H9 (cell line): Measurements from ENCODE around the gene PLAU. TPM values are rescaled to one million over a fixed set of nuclear protein-coding genes. Genes with fewer than 3 reads are reported as not detected.

Experiments used
- DNase-seq: peaks from one replicate; pipeline ENCODE4 v3.0.0-alpha.2; 2017
- H2AFZ ChIP-seq: one replicate; pipeline ENCODE4 v1.6.1; 2013; ENCODE audit warnings: mild to moderate bottlenecking, low read length, control low read depth, moderate library complexity
- H2AK5ac ChIP-seq: 2 replicates; pipeline ENCODE4 v1.6.1; 2013; ENCODE audit warnings: low read length, control low read depth, mixed read lengths; ENCODE audit not compliant: insufficient read length
- H2BK120ac ChIP-seq: one replicate; pipeline ENCODE4 v1.6.1; 2013; ENCODE audit warnings: low read depth, mild to moderate bottlenecking, low read length, control low read depth, inconsistent platforms; ENCODE audit not compliant: poor library complexity, severe bottlenecking
- H2BK12ac ChIP-seq: 2 replicates; pipeline ENCODE4 v1.6.1; 2013; ENCODE audit warnings: low read length, control low read depth, mixed read lengths, low read depth; ENCODE audit not compliant: insufficient read length
- H2BK15ac ChIP-seq: 2 replicates; pipeline ENCODE4 v1.6.1; 2013; ENCODE audit warnings: low read depth, low read length, control low read depth
- H2BK20ac ChIP-seq: one replicate; pipeline ENCODE4 v1.6.1; 2013; ENCODE audit warnings: low read depth, mild to moderate bottlenecking, low read length, control low read depth, inconsistent platforms; ENCODE audit not compliant: poor library complexity, severe bottlenecking
- H2BK5ac ChIP-seq: 2 replicates; pipeline ENCODE4 v1.6.1; 2013; ENCODE audit warnings: low read length, control low read depth, mixed read lengths; ENCODE audit not compliant: insufficient read length
- H3K14ac ChIP-seq: 2 replicates; pipeline ENCODE4 v1.6.1; 2013; ENCODE audit warnings: low read length, control low read depth; ENCODE audit not compliant: insufficient read depth
- H3K18ac ChIP-seq: 2 replicates; pipeline ENCODE4 v1.6.1; 2013; ENCODE audit warnings: low read depth, mild to moderate bottlenecking, mixed read lengths, low read length, control low read depth; ENCODE audit not compliant: insufficient read length
- H3K23ac ChIP-seq: 2 replicates; pipeline ENCODE4 v1.6.1; 2013; ENCODE audit warnings: low read length, control low read depth, mixed read lengths, low read depth; ENCODE audit not compliant: insufficient read length
- H3K23me2 ChIP-seq: 2 replicates; pipeline ENCODE4 v1.6.1; 2013; ENCODE audit warnings: low read depth, mild to moderate bottlenecking, mixed read lengths, low read length, control low read depth; ENCODE audit not compliant: insufficient read length, poor library complexity, severe bottlenecking
- H3K27ac ChIP-seq: 2 replicates; pipeline ENCODE4 v1.5.1; 2013; ENCODE audit warnings: low read length, control low read depth, mixed read lengths, low read depth; ENCODE audit not compliant: insufficient read length
- H3K27me3 ChIP-seq: 2 replicates; pipeline ENCODE4 v1.6.1; 2013; ENCODE audit warnings: low read length, control low read depth, inconsistent platforms; ENCODE audit not compliant: insufficient read depth
- H3K4ac ChIP-seq: 2 replicates; pipeline ENCODE4 v1.6.1; 2013; ENCODE audit warnings: low read depth, mild to moderate bottlenecking, control low read depth, inconsistent platforms, low read length, moderate library complexity
- H3K4me1 ChIP-seq: 2 replicates; pipeline ENCODE4 v1.6.1; 2013; ENCODE audit warnings: low read length, control low read depth, inconsistent platforms; ENCODE audit not compliant: insufficient read depth
- H3K4me2 ChIP-seq: 2 replicates; pipeline ENCODE4 v1.6.1; 2013; ENCODE audit warnings: low read length, control low read depth, mixed read lengths; ENCODE audit not compliant: insufficient read length, insufficient read depth
- H3K56ac ChIP-seq: 2 replicates; pipeline ENCODE4 v1.6.1; 2013; ENCODE audit warnings: low read depth, mild to moderate bottlenecking, mixed read lengths, low read length, control low read depth; ENCODE audit not compliant: insufficient read length
- H3K79me1 ChIP-seq: 2 replicates; pipeline ENCODE4 v1.6.1; 2013; ENCODE audit warnings: low read depth, mild to moderate bottlenecking, moderate library complexity, low read length, control low read depth, inconsistent platforms; ENCODE audit not compliant: insufficient read depth, poor library complexity, severe bottlenecking
- H3K79me2 ChIP-seq: 2 replicates; pipeline ENCODE4 v1.6.1; 2013; ENCODE audit warnings: low read length, control low read depth, inconsistent platforms; ENCODE audit not compliant: insufficient read depth
- H3K9ac ChIP-seq: 2 replicates; pipeline ENCODE4 v1.6.1; 2013; ENCODE audit warnings: low read length, control low read depth, mixed read lengths; ENCODE audit not compliant: insufficient read length; ENCODE audit errors: extremely low read depth
- H3K9me3 ChIP-seq: one replicate; pipeline ENCODE4 v1.6.1; 2013; ENCODE audit warnings: low read depth, low read length, inconsistent platforms; ENCODE audit not compliant: control insufficient read depth
- H3T11ph ChIP-seq: one replicate; pipeline ENCODE4 v1.6.1; 2013; ENCODE audit warnings: mild to moderate bottlenecking, low read length, control low read depth, inconsistent platforms
- H4K20me1 ChIP-seq: one replicate; pipeline ENCODE4 v1.6.1; 2013; ENCODE audit not compliant: control insufficient read depth, insufficient read length, insufficient read depth
- H4K5ac ChIP-seq: 2 replicates; pipeline ENCODE4 v1.6.1; 2013; ENCODE audit warnings: low read depth, mild to moderate bottlenecking, mixed read lengths, low read length, control low read depth; ENCODE audit not compliant: insufficient read length
- H4K8ac ChIP-seq: replicated peaks from 2 replicates; pipeline ENCODE4 v1.6.1; 2013; ENCODE audit warnings: low read length, control low read depth, mixed read lengths, low read depth; ENCODE audit not compliant: insufficient read length
- H4K91ac ChIP-seq: 2 replicates; pipeline ENCODE4 v1.6.1; 2013; ENCODE audit warnings: low read depth, mild to moderate bottlenecking, moderate library complexity, mixed read lengths, low read length, control low read depth; ENCODE audit not compliant: insufficient read length
- H3K27ac Mint-ChIP-seq, 3 experiments: 2 replicates in 2 of 3; 3 replicates in 1 of 3; pipeline ENCODE4 v1.8.0; 2020 to 2021; ENCODE audit warnings: mixed read lengths in 3 of 3, mild to moderate bottlenecking in 1 of 3, moderate library complexity in 1 of 3
- H3K27me3 Mint-ChIP-seq: 2 replicates; pipeline ENCODE4 v1.8.0; 2021; ENCODE audit warnings: low read depth, mild to moderate bottlenecking, moderate library complexity, mixed read lengths
- H3K36me3 Mint-ChIP-seq, 3 experiments: 2 replicates in 2 of 3; 3 replicates in 1 of 3; pipeline ENCODE4 v1.8.0; 2020 to 2021; ENCODE audit warnings: low read depth in 3 of 3, mixed read lengths in 3 of 3; ENCODE audit not compliant: insufficient read depth in 1 of 3
- H3K4me1 Mint-ChIP-seq, 2 experiments: 2 replicates each; pipeline ENCODE4 v1.8.0; 2020; ENCODE audit warnings: mixed read lengths in 2 of 2
- H3K4me3 Mint-ChIP-seq, 2 experiments: 2 replicates in 1 of 2; 3 replicates in 1 of 2; pipeline ENCODE4 v1.8.0; 2020 to 2021; ENCODE audit warnings: mild to moderate bottlenecking in 2 of 2, mixed read lengths in 2 of 2, moderate library complexity in 1 of 2
- H3K9me3 Mint-ChIP-seq, 2 experiments: 2 replicates in 1 of 2; 3 replicates in 1 of 2; pipeline ENCODE4 v1.8.0; 2020; ENCODE audit warnings: mild to moderate bottlenecking in 2 of 2, mixed read lengths in 2 of 2, moderate library complexity in 1 of 2
- WGBS: extraction: QIAGEN DNeasy Blood & Tissue Kit; methylation state at CpG from one replicate; pipeline ENCODE4 v1.1.7; 2013; ENCODE audit warnings: missing lambda C conversion rate, low lambda C conversion rate, mixed read lengths; ENCODE audit not compliant: insufficient read length; ENCODE audit errors: extremely low coverage; 5-methylcytosine and 5-hydroxymethylcytosine counted together
- total RNA-seq: library from RNA; stranded (reverse); gene quantifications from 2 replicates; pipeline ENCODE4 v1.2.1, GENCODE V29; 2021
- TF ChIP-seq, protein P1 (sequence below): fragments of 200-600 bp; sonication (generic); conservative IDR thresholded peaks from 3 replicates; pipeline ENCODE4 v1.8.0; 2021; ENCODE audit warnings: antibody characterized with exemption, mild to moderate bottlenecking

PLAU gene
- total RNA-seq, 1 experiment from 2014 or later: 15.0 TPM

GRCh38 chr10:73892310-73893030 is 18.5 kb upstream of the PLAU start:
- H2BK15ac ChIP-seq: no peak overlapping the region
- no peaks in the 10 kb centered on the region for H3K23me2 ChIP-seq
- H3K56ac ChIP-seq: no peak overlapping the region
- no peak overlapping the region for H2BK5ac ChIP-seq
- no peak overlapping the region for H2BK120ac ChIP-seq
- H3K4me3 Mint-ChIP-seq: no peak overlapping the region
- H3K9me3 Mint-ChIP-seq: peaks cover 0 to 3% of the 10 kb centered on the region in 2 experiments; a peak in 2 of 5 replicates
- no peak overlapping the region for H2BK20ac ChIP-seq
- H3T11ph ChIP-seq: no peak overlapping the region
- no peak for DNase-seq
- no peak overlapping the region for H3K4ac ChIP-seq
- H2AK5ac ChIP-seq: no peak overlapping the region
- peaks cover 4% of the 10 kb centered on the region for H3K27me3 Mint-ChIP-seq
- H3K23ac ChIP-seq: no peak overlapping the region
- no CpG with 5 or more reads among the region's 10 CpGs for WGBS
- no peak overlapping the region for H3K18ac ChIP-seq
- H3K79me1 ChIP-seq: no peaks in the 10 kb centered on the region
- no peak overlapping the region for H4K5ac ChIP-seq
- H3K14ac ChIP-seq: no peak overlapping the region
- H3K9me3 ChIP-seq: no peaks in the 10 kb centered on the region
- no peaks in the 10 kb centered on the region for H4K20me1 ChIP-seq
- peaks cover 0 to 12% of the 10 kb centered on the region in 2 experiments; a peak in 2 of 4 replicates for H3K4me1 Mint-ChIP-seq
- H3K79me2 ChIP-seq: no peaks in the 10 kb centered on the region
- H3K4me1 ChIP-seq: no peaks in the 10 kb centered on the region
- TF ChIP-seq, protein P1, sequence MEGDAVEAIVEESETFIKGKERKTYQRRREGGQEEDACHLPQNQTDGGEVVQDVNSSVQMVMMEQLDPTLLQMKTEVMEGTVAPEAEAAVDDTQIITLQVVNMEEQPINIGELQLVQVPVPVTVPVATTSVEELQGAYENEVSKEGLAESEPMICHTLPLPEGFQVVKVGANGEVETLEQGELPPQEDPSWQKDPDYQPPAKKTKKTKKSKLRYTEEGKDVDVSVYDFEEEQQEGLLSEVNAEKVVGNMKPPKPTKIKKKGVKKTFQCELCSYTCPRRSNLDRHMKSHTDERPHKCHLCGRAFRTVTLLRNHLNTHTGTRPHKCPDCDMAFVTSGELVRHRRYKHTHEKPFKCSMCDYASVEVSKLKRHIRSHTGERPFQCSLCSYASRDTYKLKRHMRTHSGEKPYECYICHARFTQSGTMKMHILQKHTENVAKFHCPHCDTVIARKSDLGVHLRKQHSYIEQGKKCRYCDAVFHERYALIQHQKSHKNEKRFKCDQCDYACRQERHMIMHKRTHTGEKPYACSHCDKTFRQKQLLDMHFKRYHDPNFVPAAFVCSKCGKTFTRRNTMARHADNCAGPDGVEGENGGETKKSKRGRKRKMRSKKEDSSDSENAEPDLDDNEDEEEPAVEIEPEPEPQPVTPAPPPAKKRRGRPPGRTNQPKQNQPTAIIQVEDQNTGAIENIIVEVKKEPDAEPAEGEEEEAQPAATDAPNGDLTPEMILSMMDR: no peak
- H2BK12ac ChIP-seq: no peak overlapping the region
- no peak overlapping the region for H3K9ac ChIP-seq
- H3K27ac Mint-ChIP-seq: no peak overlapping the region
- no peaks in the 10 kb centered on the region for H3K27me3 ChIP-seq
- no peak overlapping the region for H3K4me2 ChIP-seq
- no peaks in the 10 kb centered on the region for H3K36me3 Mint-ChIP-seq
- no peak overlapping the region for H3K27ac ChIP-seq
- no peak overlapping the region for H4K91ac ChIP-seq
- H2AFZ ChIP-seq: no peak overlapping the region
- no peak overlapping the region for H4K8ac ChIP-seq
